HG02852 (cell line): ENCODE measurements around the gene SUCNR1.
"Not testable (repeated sequence)": the region's sequence is repeated elsewhere in the genome, so short reads cannot be mapped to it uniquely, and the experiment has no call there.

Source experiments
- ATAC-seq: cut with Tn5 transposase; IDR thresholded peaks from one replicate; pipeline ENCODE4 v1.9.1; 2021; ENCODE audit warnings: mild to moderate bottlenecking, moderate library complexity; ENCODE audit not compliant: unreplicated experiment

SUCNR1 gene

DNA sequence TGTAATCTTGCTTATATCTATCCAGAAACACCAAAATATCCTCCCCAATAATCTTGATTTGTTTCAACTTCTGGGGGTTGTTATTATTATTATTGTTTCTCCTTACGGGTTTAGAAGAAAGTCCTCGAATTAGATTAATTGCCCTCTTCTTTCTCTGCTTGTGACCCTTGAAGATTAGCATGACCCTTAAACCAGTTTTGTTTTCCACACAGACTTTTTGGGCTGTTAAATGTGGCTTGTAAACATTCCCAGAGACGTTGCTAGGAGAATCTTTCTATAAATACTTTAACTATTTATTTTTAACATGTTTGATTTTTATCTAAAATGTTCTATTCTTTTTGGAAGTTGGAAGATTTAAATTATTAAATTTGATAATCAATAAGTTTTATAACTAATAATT is 4.3 kb upstream of the SUCNR1 start:
- ATAC-seq = no peak

DNA sequence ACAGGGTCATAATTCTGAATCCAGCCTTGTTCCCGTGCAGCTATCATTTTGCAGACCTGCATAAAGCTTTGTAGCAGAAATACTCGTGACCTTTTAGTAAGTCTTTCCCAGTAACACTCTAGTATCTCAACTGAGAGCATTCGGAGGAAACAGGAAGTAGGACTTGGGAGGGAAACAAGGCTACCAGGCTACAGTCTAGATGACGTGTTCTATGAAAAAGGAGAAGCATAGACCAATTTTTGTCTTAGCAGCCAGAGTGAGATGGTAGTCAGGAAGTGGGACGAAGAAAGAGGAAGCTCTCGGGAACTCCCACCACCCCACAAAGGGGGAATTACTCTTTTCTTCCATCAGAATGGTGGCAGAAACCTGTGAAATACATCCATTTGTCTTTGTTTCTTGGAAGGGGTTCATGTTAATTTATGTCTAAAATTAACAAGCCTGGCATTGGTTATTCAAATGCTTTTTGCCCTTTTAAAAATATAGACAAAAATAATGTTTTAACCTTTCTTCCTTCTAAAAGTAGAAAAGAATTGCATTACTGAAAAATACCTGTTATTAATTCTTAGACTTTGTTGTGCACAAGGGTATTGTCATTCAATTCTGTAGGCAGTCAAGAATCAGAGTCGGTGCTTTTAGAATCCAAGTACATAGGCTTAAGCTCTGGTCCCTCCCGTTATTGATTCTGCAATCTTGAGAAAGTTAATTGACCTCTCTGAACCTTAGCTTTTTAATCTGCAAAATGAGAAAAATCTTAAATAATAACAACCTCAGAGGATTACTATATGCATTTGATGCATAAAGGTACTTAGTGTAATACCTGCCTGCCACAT is 1.6 kb upstream of the SUCNR1 start:
- ATAC-seq = peak; percentile 92

DNA sequence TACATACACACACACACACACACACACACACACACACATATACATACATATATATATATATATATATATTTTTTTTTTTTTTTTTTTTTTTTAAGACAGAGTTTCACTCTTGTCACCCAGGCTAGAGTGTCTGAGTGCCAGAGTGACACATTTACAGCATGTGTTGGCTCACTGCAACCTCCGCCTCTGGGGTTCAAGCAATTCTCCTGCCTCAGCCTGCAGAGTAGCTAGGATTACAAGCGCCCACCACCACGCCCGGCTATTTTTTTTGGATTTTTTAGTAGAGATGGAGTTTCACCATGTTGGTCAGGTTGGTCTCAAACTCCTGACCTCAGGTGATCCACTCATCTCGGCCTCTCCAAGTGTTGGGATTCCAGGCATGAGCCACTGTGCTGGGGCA is 636 bp downstream of the SUCNR1 start:
- ATAC-seq = not testable (repeated sequence)

DNA sequence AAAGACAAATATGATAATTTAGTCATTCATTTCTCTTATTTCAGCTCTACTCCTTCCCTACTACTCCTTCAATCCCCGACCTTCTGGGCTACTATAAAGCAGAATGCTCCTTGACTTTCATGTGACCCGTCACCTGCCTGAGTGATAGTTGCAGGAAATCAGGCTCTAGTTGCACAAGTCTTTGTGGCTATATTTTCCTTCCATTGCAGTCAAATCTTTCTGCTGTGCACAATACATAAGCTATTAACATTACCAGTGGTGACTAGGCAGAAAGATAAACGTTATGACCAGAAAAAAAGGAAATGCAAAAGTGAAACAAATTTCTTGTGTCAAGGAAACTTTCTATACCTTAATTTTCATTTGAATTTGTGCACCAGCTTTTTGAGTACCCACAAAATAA is 2.3 kb downstream of the SUCNR1 start:
- peak; percentile 43 for ATAC-seq

DNA sequence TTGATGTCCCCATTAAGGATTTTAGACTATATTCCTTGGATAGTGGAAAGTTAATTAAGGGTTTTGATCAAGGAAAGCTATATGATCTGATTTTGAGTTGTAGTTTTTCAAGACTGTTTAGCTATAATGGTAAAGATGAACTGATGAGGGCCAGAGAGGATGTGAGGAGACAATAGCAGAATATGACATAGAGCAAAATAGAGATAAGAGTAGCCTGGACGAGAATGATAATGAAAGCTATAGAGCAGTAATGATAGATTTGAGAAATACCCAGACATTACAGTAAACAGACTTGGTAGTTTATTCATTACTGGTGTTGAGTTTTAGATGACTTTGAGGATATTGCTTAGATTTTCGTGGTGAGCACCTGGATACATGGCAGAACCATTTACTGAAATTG is 3.8 kb downstream of the SUCNR1 start:
- ATAC-seq = no peak

DNA sequence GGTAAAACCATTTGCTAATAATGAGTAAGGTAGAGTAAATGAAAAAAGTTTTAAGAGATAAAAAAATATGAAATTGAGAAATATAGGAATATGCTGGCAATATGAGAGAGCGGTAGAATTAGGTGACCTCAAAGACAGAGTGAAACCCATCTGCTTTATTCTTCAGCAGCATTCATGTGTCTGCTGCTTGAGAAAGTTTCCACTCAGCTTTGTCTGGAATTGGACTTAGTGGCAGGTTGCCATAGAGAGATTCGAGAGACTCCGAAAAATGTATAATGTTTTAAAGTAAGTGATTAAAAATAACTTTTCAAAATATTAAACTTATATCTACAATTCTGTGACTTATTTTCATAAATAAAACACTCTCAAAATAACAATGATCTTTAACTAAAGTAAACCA is 5.0 kb downstream of the SUCNR1 start:
- ATAC-seq = no peak

DNA sequence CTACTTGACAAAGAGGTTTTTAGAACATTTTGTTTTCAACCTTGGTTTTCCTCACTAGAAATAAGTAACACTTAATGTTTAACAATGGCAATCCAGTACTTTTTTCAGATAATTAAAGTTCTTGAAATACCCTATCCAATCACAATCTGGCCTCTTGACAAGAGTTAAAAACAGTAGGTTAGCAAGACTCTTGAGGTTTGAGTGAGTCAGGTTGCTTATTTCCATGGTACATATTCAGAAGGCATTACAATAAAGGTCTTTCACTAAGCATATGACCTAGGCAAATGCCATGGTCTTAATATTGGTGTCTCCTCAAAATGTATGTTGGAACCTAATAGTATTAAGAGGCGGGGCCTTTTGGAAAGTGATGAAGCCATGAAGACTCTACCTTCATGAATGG is 5.6 kb downstream of the SUCNR1 start:
- ATAC-seq = no peak

DNA sequence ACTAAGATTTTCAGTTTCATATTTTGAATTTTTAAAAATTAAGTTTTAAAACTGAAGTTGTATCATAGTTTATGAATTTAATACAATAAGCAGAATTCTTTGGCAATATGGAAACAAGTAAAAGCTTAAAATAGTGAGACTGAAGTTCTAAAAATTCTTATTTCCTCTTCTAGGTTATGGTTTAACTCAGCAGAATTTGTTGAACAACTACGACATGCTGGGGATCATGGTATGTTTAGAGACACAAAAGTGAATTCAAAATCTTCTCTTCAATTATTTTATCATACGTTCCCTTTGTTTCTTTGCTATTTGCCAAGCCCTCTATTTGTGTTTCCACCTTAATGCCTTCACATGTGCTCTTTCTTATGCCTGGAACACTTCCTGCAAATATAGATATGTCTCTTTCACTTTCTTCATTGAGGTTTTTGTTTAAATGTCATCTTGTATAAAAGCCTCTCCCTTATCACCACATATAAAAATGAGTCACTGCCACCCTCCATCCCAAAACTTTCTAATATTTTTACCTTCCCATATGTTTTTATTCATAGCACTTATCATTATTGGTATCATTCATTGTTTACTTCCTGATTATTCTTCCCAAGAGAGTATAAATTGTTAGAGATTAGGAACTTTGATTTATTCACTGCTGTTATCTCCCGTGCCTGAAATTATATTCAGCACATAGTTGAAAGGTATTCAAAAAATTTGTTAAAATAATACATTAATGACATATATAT is 6.4 kb downstream of the SUCNR1 start:
- ATAC-seq = peak; percentile 52

DNA sequence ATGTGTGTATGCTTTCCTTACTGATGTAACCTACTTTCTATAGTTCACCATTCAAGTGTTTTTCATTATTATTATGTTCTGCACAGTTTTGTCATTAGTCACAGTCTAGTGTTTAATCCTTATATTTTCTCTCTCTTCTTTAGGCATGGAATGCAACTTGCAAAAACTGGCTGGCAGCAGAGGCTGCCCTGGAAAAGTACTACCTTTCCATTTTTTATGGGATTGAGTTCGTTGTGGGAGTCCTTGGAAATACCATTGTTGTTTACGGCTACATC is 6.9 kb downstream of the SUCNR1 start:
- no peak for ATAC-seq

DNA sequence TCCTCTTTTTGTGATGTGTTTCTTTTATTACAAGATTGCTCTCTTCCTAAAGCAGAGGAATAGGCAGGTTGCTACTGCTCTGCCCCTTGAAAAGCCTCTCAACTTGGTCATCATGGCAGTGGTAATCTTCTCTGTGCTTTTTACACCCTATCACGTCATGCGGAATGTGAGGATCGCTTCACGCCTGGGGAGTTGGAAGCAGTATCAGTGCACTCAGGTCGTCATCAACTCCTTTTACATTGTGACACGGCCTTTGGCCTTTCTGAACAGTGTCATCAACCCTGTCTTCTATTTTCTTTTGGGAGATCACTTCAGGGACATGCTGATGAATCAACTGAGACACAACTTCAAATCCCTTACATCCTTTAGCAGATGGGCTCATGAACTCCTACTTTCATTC is 7.7 kb downstream of the SUCNR1 start:
- no peak for ATAC-seq

DNA sequence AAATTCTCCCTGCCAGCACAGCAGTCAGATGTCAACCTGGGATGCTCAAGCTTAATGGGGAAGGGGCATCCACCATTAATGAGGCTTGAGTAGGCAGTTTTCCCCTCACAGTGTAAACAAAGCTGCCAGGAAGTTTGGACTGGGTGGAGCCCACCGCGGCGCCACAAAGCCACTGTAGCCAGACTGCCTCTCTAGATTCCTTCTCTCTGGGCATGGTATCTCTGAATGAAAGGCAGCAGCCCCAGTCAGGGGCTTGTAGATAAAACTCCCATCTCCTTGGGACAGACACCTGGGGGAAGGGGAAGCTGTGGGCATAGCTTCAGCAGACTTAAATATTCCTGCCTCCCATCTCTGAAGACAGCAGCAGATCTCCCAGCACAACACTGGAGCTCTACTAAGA is 12.0 kb downstream of the SUCNR1 start:
- not testable (repeated sequence) for ATAC-seq

DNA sequence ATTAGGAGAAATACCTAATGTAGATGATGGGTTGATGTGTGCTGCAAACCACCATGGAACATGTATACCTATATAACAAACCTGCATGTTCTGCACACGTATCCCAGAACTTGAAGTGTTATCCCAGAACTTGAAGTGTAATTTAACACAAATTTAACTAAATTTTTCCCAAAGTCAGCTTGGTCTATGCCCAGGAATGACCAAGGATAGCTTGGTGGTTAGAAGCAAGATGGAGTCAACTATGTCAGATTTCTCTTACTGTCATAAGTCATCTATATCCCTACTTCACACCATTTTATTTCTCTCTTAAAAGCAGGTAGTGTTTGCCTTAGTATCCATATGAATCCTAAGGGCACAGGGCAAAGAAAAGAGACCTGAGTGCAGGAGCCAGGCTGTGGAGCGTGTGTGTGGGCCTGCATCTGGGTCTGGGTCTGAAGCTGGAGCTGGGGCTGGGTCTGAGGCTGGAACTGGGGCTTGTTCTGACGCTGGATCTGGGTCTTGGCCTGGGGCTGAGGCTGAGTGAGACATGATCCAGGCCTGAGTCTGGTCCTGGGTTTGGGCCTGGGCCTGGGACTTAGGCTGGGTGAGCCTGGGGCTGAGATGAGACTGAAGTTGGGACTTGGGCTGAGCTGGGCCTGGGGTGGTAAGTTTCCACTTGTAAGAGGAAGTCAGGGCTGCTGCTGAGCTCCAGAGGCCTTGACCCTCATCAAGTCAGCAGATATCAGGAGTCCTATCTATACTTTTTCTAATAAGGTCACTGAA is 14.2 kb downstream of the SUCNR1 start:
- not testable (repeated sequence) for ATAC-seq

DNA sequence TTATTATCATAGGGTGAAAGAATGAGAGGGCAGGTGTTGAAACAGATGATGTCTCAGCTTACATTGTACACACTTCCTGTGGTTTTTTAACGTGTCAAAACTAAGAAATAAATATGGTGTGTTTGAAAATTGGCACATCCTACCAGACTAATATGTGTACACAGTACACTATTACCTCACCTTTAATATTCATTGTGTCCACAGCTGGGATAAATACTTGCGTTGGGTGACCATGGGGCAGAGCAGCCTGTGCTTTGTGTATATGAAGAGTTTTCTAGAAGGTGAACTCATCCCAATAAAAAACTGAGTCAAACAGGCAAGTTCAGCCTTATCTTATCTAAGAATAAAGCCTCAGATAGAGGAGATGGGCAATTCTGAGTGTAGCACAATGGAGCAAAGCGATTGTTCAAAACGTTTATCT is 17.3 kb downstream of the SUCNR1 start:
- peak; percentile 82 for ATAC-seq

DNA sequence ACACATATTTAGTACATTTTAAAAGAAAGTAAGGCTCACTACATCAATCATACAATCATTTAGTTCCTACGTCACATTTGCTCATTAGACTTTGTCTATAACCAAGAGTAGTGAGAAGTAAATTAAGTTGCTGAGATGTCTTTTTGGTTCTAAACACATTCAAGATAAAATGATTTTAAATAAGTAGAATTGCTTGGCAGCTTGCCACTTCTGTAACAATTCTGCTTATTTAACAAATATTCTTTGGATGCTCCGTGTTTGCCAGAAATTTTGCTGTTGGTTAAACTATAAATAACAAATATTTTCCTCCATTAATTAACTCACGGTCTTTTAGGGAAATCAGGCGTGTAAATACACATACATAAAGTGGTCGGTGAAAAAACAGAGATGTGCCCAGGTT is 18.3 kb downstream of the SUCNR1 start:
- no peak for ATAC-seq

DNA sequence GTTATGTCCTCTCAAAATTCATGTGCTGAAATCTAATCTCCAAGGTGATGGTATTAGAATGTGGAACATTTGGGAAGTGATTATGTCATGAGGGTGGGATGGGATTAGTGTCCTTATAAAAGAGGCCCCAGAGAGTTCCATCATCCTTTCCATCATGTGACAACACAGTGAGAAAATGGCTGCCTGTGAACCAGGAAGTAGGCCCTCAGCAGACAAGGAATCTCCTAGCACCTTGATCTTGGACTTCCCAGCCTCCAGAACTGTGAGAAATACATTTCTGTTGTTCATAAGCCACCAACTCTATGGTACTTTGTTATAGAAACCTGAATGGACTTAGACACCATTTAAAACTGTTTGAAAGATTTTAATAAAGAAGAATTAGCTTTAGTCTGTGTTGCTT is 20.8 kb downstream of the SUCNR1 start:
- no peak for ATAC-seq

DNA sequence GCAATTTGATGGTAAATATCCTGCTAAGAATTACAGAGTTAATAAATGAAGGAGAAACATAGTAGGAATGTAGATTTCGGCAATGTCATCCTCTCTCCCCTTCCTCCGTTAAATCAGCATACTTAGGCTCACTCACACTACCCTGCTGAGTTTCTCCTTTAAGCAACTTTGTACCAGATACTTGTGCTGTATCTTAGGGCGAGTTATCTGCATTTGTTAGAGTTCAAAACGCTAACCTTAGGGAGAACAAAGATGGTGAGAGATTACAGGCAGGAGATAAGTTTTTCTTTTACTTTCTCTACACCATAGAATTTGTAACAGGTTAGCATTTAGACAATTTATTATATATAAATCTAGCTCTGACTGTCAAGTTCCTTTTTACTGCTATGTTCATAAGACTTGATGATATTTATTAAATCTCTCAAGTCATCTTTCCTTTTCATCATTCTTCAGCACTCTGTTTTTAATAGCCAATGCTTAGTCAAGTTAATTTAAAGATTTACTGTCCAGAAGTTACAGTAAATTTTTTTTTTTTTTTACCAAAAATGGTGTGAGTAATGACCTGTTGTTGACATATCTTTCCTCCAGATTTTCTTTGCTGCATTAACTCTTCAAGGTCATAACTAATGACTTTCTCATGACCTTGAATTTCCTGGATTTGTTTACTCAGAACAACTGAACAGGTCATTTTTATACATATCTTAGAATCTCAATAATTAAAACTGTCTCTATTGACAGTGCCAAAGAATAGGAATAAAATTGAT is 22.2 kb downstream of the SUCNR1 start:
- no peak for ATAC-seq

DNA sequence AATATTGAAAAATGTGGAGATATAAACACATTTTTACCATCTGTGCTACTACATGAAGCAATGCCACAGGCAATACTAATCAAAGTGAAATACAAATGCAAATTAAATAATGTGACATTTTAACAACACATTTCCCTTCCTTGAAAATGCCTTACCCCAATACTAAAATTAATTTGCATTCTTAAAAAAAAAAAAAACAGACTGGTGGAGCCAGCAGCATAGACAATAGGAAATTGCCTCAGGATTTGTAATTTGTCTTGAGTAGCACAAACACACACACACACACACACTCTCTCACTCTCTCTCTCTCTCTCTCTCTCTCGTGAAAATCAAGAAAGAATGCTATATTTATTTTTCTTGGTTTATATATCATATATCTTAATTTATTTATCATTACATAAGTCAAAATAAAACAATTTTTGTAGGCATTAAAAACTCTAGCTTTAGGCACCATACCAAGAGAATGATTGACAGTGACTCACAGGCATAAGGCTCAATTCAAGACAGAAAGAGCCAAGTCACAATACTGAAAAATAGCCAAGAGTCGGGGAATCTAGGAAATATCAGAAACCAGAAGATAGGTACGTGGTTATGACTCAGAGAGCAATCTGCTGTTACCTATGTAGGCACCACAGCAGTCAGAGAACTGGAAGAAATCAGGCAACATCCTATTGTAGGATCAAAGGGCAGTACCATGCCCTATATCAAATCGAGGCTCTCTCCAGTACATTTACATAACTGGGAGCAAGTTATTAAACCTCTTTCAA is 23.0 kb downstream of the SUCNR1 start:
- ATAC-seq = no peak

DNA sequence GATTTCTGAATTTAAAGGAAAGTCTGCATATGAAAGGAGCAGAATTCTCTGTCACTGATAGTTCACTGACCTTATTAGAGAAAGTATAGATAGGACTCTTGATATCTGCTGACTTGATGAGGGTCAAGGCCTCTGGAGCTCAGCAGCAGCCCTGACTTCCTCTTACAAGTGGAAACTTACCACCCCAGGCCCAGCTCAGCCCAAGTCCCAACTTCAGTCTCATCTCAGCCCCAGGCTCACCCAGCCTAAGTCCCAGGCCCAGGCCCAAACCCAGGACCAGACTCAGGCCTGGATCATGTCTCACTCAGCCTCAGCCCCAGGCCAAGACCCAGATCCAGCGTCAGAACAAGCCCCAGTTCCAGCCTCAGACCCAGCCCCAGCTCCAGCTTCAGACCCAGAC is 24.7 kb downstream of the SUCNR1 start:
- not testable (repeated sequence) for ATAC-seq

DNA sequence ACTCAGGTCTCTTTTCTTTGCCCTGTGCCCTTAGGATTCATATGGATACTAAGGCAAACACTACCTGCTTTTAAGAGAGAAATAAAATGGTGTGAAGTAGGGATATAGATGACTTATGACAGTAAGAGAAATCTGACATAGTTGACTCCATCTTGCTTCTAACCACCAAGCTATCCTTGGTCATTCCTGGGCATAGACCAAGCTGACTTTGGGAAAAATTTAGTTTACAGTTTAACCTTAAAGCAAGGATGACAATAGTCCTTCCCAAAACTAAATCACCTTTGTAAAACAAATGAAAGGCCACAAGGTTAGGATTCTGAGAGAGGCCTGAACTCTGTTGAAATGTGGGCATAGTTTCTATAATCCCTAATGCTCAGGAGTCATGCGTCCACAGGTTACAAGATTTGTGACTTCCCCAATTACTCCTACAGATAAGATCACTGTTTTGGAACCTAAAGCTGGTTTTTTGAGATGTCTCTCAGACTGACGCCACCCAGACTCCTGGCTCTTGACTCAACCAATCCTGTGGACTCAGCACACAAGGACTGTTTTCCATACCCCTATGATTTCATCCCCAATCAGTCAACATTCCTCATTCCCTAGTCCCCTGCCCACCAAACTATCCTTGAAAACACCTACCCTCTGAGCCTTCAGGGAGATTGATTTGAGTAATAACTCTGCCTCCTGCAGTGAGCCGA is 25.3 kb downstream of the SUCNR1 start:
- not testable (repeated sequence) for ATAC-seq

DNA sequence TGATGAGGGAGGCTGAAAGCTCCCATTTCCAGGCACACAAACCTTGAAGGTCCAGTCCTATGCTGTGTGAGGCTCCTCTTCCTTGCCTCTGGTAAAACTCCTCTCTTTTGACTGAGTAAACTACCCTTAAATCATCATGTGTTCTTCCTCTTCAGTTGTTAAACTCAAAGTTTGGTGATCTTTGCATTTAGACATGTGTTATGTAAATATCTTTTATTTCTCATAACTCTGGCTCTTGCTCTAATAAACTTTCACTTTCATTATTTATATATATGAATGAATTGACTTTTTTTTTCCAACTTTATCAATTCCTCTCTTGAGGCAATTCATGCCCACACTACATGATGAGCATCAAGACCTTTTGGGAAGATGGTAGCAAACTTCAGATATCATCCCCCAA is 26.6 kb downstream of the SUCNR1 start:
- ATAC-seq = no peak
